DMS153 treated with DMSO at 0.1 percent for 48 hours (cell line): ENCODE results near the gene SLC6A20.

Experiments
- DNase-seq: peaks from one replicate; lab custom pipeline; 2025; ENCODE audit not compliant: unreplicated experiment; lab: John Stamatoyannopoulos, UW

Gene SLC6A20

GRCh38 chr3:45779746-45780735, 16.3 kb downstream of the SLC6A20 start:
- no peak for DNase-seq

- DNase-seq, result no peak
Measured at GRCh38 chr3:45778761-45779201, 17.6 kb downstream of the SLC6A20 start.

- DNase-seq, result no peak
Measured at GRCh38 chr3:45777746-45778386, 18.5 kb downstream of the SLC6A20 start.

GRCh38 chr3:45777111-45777745, 19.1 kb downstream of the SLC6A20 start:
- DNase-seq, result no peak

- no peak for DNase-seq
Measured at GRCh38 chr3:45776611-45777010, 19.7 kb downstream of the SLC6A20 start.

- DNase-seq, result no peak
Measured at GRCh38 chr3:45776301-45776595, 20.1 kb downstream of the SLC6A20 start.

GRCh38 chr3:45775571-45776300, 20.6 kb downstream of the SLC6A20 start:
- DNase-seq, result no peak

- no peak for DNase-seq
Measured at GRCh38 chr3:45774581-45775521, 21.5 kb downstream of the SLC6A20 start.

- DNase-seq, result no peak
Measured at GRCh38 chr3:45773714-45774449, 22.5 kb downstream of the SLC6A20 start.

GRCh38 chr3:45773072-45773471, 23.3 kb downstream of the SLC6A20 start:
- no peak for DNase-seq

GRCh38 chr3:45772341-45773035, 23.8 kb downstream of the SLC6A20 start:
- DNase-seq, result no peak

- DNase-seq, result no peak
Measured at GRCh38 chr3:45771831-45772230, 24.5 kb downstream of the SLC6A20 start.

GRCh38 chr3:45771166-45771775, 25.1 kb downstream of the SLC6A20 start:
- no peak for DNase-seq

GRCh38 chr3:45765958-45766357, 30.4 kb downstream of the SLC6A20 start:
- DNase-seq, result no peak

GRCh38 chr3:45765266-45765851, 31.0 kb downstream of the SLC6A20 start:
- DNase-seq, result no peak

GRCh38 chr3:45763303-45763675, 33.0 kb downstream of the SLC6A20 start:
- no peak for DNase-seq

GRCh38 chr3:45762647-45763302, 33.6 kb downstream of the SLC6A20 start:
- DNase-seq, result no peak

- no peak for DNase-seq
Measured at GRCh38 chr3:45761831-45762230, 34.5 kb downstream of the SLC6A20 start.
